IgD-negative memory B cell (primary cell): ENCODE measurements around the gene HS3ST6. TPM values are rescaled to one million over a fixed set of nuclear protein-coding genes. Genes with fewer than 3 reads are reported as not detected.
"Not testable (repeated sequence)": the region's sequence is repeated elsewhere in the genome, so short reads cannot be mapped to it uniquely, and the experiment has no call there.

Experiments used
- H3K27ac Mint-ChIP-seq, 3 donors: one replicate each; pipeline ENCODE4 v1.8.0; 2020 to 2022; ENCODE audit warnings: mild to moderate bottlenecking in 3 of 3, mixed read lengths in 3 of 3, moderate library complexity in 1 of 3
- H3K27me3 Mint-ChIP-seq: one replicate; pipeline ENCODE4 v1.8.0; 2021; ENCODE audit warnings: mixed read lengths
- H3K36me3 Mint-ChIP-seq: one replicate; pipeline ENCODE4 v1.8.0; 2020; ENCODE audit warnings: mild to moderate bottlenecking, mixed read lengths
- H3K4me1 Mint-ChIP-seq, 3 donors: one replicate each; pipeline ENCODE4 v1.8.0; 2020 to 2022; ENCODE audit warnings: mixed read lengths in 3 of 3, mild to moderate bottlenecking in 1 of 3
- H3K4me3 Mint-ChIP-seq, 4 donors: one replicate each; pipeline ENCODE4 v1.8.0; 2020 to 2022; ENCODE audit warnings: mild to moderate bottlenecking in 4 of 4, mixed read lengths in 4 of 4, moderate library complexity in 3 of 4
- H3K9me3 Mint-ChIP-seq, 3 donors: one replicate each; pipeline ENCODE4 v1.8.0; 2020 to 2021; ENCODE audit warnings: mixed read lengths in 3 of 3, mild to moderate bottlenecking in 1 of 3
- polyA plus RNA-seq: library from polyadenylated mRNA; unstranded; fragments of 300-500 nt; fragmentation: Illumina TruSeq; gene quantifications from one replicate; pipeline ENCODE4 v1.2.3, GENCODE V29; 2021

Gene HS3ST6
- polyA plus RNA-seq, 1 donor from 2014 or later, result not detected

GRCh38 chr16:1895068-1895467 is 23.1 kb downstream of the HS3ST6 start:
- Mint-ChIP-seq H3K9me3 (no peaks in the 10 kb centered on the region), H3K4me1 (no peaks in the 10 kb centered on the region), H3K27ac (no peak overlapping the region), H3K36me3 (no peaks in the 10 kb centered on the region), H3K27me3 (peaks cover 8% of the 10 kb centered on the region), H3K4me3 (no peak overlapping the region)

GRCh38 chr16:1890708-1891050 is 27.5 kb downstream of the HS3ST6 start:
- H3K4me1 Mint-ChIP-seq, result no peaks in the 10 kb centered on the region

GRCh38 chr16:1890024-1890707 is 28.0 kb downstream of the HS3ST6 start:
- no peak overlapping the region for H3K4me3 Mint-ChIP-seq
- H3K27ac Mint-ChIP-seq, result no peak overlapping the region
- no peaks in the 10 kb centered on the region for H3K9me3 Mint-ChIP-seq
- no peaks in the 10 kb centered on the region for H3K4me1 Mint-ChIP-seq
- H3K36me3 Mint-ChIP-seq, result no peaks in the 10 kb centered on the region
- H3K27me3 Mint-ChIP-seq, result peaks cover 12% of the 10 kb centered on the region

More at GRCh38 chr16:1890708-1891050, 27.5 kb downstream of the HS3ST6 start:
- peaks cover 12% of the 10 kb centered on the region for H3K27me3 Mint-ChIP-seq
- no peaks in the 10 kb centered on the region for H3K9me3 Mint-ChIP-seq
- H3K36me3 Mint-ChIP-seq, result no peaks in the 10 kb centered on the region
- no peak overlapping the region for H3K27ac Mint-ChIP-seq
- H3K4me3 Mint-ChIP-seq, result no peak overlapping the region

- Mint-ChIP-seq H3K4me3 (no peak overlapping the region), H3K4me1 (no peaks in the 10 kb centered on the region), H3K36me3 (no peaks in the 10 kb centered on the region), H3K9me3 (no peaks in the 10 kb centered on the region), H3K27ac (no peak overlapping the region), H3K27me3 (peaks cover 14% of the 10 kb centered on the region)
Measured at GRCh38 chr16:1887711-1888354, 30.4 kb downstream of the HS3ST6 start.

- Mint-ChIP-seq H3K9me3 (no peaks in the 10 kb centered on the region), H3K4me1 (no peaks in the 10 kb centered on the region), H3K4me3 (no peak overlapping the region), H3K27me3 (peaks cover 14% of the 10 kb centered on the region), H3K36me3 (no peaks in the 10 kb centered on the region), H3K27ac (peak overlapping the region in 1 of 3 donors; percentile 20)
Measured at GRCh38 chr16:1884889-1885288, 33.3 kb downstream of the HS3ST6 start.

GRCh38 chr16:1884155-1884760 is 34.0 kb downstream of the HS3ST6 start:
- Mint-ChIP-seq H3K36me3 (no peaks in the 10 kb centered on the region), H3K27ac (no peak overlapping the region), H3K9me3 (no peaks in the 10 kb centered on the region), H3K4me1 (no peaks in the 10 kb centered on the region), H3K27me3 (peaks cover 17% of the 10 kb centered on the region), H3K4me3 (no peak overlapping the region)

- not testable (repeated sequence) for H3K4me3 Mint-ChIP-seq, H3K36me3 Mint-ChIP-seq, H3K9me3 Mint-ChIP-seq, H3K4me1 Mint-ChIP-seq, H3K27ac Mint-ChIP-seq
- H3K27me3 Mint-ChIP-seq, result peaks cover 17% of the 10 kb centered on the region
Measured at GRCh38 chr16:1881172-1881571, 37.0 kb downstream of the HS3ST6 start.

GRCh38 chr16:1879477-1879876 is 38.7 kb downstream of the HS3ST6 start:
- Mint-ChIP-seq H3K9me3 (no peaks in the 10 kb centered on the region), H3K27ac (no peak overlapping the region), H3K27me3 (peaks cover 14% of the 10 kb centered on the region), H3K4me3 (no peak overlapping the region), H3K36me3 (no peaks in the 10 kb centered on the region), H3K4me1 (no peaks in the 10 kb centered on the region)

- Mint-ChIP-seq H3K27ac (no peak overlapping the region), H3K4me3 (no peak overlapping the region), H3K27me3 (peaks cover 13% of the 10 kb centered on the region), H3K9me3 (no peaks in the 10 kb centered on the region), H3K4me1 (no peaks in the 10 kb centered on the region), H3K36me3 (no peaks in the 10 kb centered on the region)
Measured at GRCh38 chr16:1878256-1878655, 40.0 kb downstream of the HS3ST6 start.

- no peak overlapping the region for H3K27ac Mint-ChIP-seq
- H3K4me1 Mint-ChIP-seq, result no peaks in the 10 kb centered on the region
- no peaks in the 10 kb centered on the region for H3K36me3 Mint-ChIP-seq
- peaks cover 17% of the 10 kb centered on the region for H3K27me3 Mint-ChIP-seq
- no peak overlapping the region for H3K4me3 Mint-ChIP-seq
- H3K9me3 Mint-ChIP-seq, result no peaks in the 10 kb centered on the region
Measured at GRCh38 chr16:1877804-1878203, 40.4 kb downstream of the HS3ST6 start.

- Mint-ChIP-seq H3K36me3 (peaks cover 2% of the 10 kb centered on the region), H3K27ac (no peak overlapping the region), H3K9me3 (no peaks in the 10 kb centered on the region), H3K27me3 (peaks cover 21% of the 10 kb centered on the region), H3K4me1 (peaks cover 0 to 3% (median 1%) of the 10 kb centered on the region in 3 donors), H3K4me3 (peak overlapping the region in 1 of 4 donors; percentile 42)
Measured at GRCh38 chr16:1877089-1877488, 41.1 kb downstream of the HS3ST6 start.

- no peaks in the 10 kb centered on the region for H3K9me3 Mint-ChIP-seq
- H3K27ac Mint-ChIP-seq, result no peak overlapping the region
Measured at GRCh38 chr16:1876468-1876867, 41.7 kb downstream of the HS3ST6 start.

GRCh38 chr16:1876066-1876465 is 42.1 kb downstream of the HS3ST6 start:
- H3K27ac Mint-ChIP-seq, H3K36me3 Mint-ChIP-seq, H3K4me1 Mint-ChIP-seq, H3K4me3 Mint-ChIP-seq, H3K9me3 Mint-ChIP-seq: not testable (repeated sequence)
- peaks cover 22% of the 10 kb centered on the region for H3K27me3 Mint-ChIP-seq

More at GRCh38 chr16:1876468-1876867, 41.7 kb downstream of the HS3ST6 start:
- H3K4me3 Mint-ChIP-seq, result no peak overlapping the region
- peaks cover 2% of the 10 kb centered on the region for H3K36me3 Mint-ChIP-seq
- H3K4me1 Mint-ChIP-seq, result peaks cover 0 to 3% (median 1%) of the 10 kb centered on the region in 3 donors
- peaks cover 22% of the 10 kb centered on the region for H3K27me3 Mint-ChIP-seq

- Mint-ChIP-seq H3K9me3 (no peaks in the 10 kb centered on the region), H3K27me3 (peaks cover 28% of the 10 kb centered on the region), H3K27ac (no peak overlapping the region), H3K4me1 (peaks cover 0 to 3% (median 1%) of the 10 kb centered on the region in 3 donors), H3K4me3 (no peak overlapping the region), H3K36me3 (peaks cover 2% of the 10 kb centered on the region)
Measured at GRCh38 chr16:1874854-1875253, 43.4 kb downstream of the HS3ST6 start.

- Mint-ChIP-seq H3K36me3 (peaks cover 2% of the 10 kb centered on the region), H3K9me3 (no peaks in the 10 kb centered on the region), H3K4me1 (peaks cover 0 to 3% (median 1%) of the 10 kb centered on the region in 3 donors), H3K27ac (peak within 1 kb of the TSS in 1 of 3 donors; percentile 35), H3K27me3 (peaks cover 21% of the 10 kb centered on the region), H3K4me3 (peak within 1 kb of the TSS in 2 of 4 donors; percentile 25 to 37)
Measured at GRCh38 chr16:1871974-1872635, 46.1 kb downstream of the HS3ST6 start, which contains the start of gene MEIOB. TSS of gene MEIOB (minus strand) at chr16:1872164. CDS start at chr16:1868175, 3,989 bp downstream.
